Measurements from ENCODE around the gene ADAMTS10. TPM values are rescaled to one million over a fixed set of nuclear protein-coding genes. Genes with fewer than 3 reads are reported as not detected.
A peak's percentile ranks its signal among the peaks of the same experiment; 100 is the strongest.

Gene ADAMTS10
- total RNA-seq, 1 donor from 2014 or later = 31.4 TPM

- TF ChIP-seq CTCF (conservative IDR thresholded peaks at IDR 0.05) = peak; percentile 100
- Mint-ChIP-seq H3K4me1 (peaks cover 11% of the 10 kb centered on the region), H3K36me3 (ENCODE audit: low read depth) (no peaks in the 10 kb centered on the region), H3K9me3 (no peaks in the 10 kb centered on the region), H3K27ac (ENCODE audit: unreplicated experiment) (no peak overlapping the region), H3K4me3 (no peak overlapping the region), H3K27me3 (ENCODE audit: low read depth) (peaks cover 26% of the 10 kb centered on the region)
- peak; percentile 93 for DNase-seq (ENCODE audit: low read depth, low spot score)
Observed at GRCh38 chr19:8580710-8581281, 29.7 kb downstream of the ADAMTS10 start.

- Mint-ChIP-seq H3K9me3 (no peaks in the 10 kb centered on the region), H3K27ac (ENCODE audit: unreplicated experiment) (no peak overlapping the region), H3K4me3 (no peak overlapping the region), H3K4me1 (peaks cover 15% of the 10 kb centered on the region), H3K36me3 (ENCODE audit: low read depth) (no peaks in the 10 kb centered on the region), H3K27me3 (ENCODE audit: low read depth) (peaks cover 34% of the 10 kb centered on the region)
- peak; percentile 90 for TF ChIP-seq CTCF (conservative IDR thresholded peaks at IDR 0.05)
- peak; percentile 88 for DNase-seq (ENCODE audit: low read depth, low spot score)
Observed at GRCh38 chr19:8578642-8579265, 31.8 kb downstream of the ADAMTS10 start.

- no peak for DNase-seq (ENCODE audit: low read depth, low spot score)
- H3K27ac Mint-ChIP-seq (ENCODE audit: unreplicated experiment) = no peak overlapping the region
- peaks cover 35% of the 10 kb centered on the region for H3K27me3 Mint-ChIP-seq (ENCODE audit: low read depth)
- no peak overlapping the region for H3K4me3 Mint-ChIP-seq
- no peaks in the 10 kb centered on the region for H3K9me3 Mint-ChIP-seq
- TF ChIP-seq CTCF (conservative IDR thresholded peaks at IDR 0.05) = no peak
- no peaks in the 10 kb centered on the region for H3K36me3 Mint-ChIP-seq (ENCODE audit: low read depth)
- peaks cover 15% of the 10 kb centered on the region for H3K4me1 Mint-ChIP-seq
Observed at GRCh38 chr19:8577741-8578140, 32.8 kb downstream of the ADAMTS10 start.

- no peak within 1 kb of the TSS for H3K27ac Mint-ChIP-seq (ENCODE audit: unreplicated experiment)
- no peak for TF ChIP-seq CTCF (conservative IDR thresholded peaks at IDR 0.05)
- H3K4me1 Mint-ChIP-seq = peaks cover 15% of the 10 kb centered on the region
- no peak within 1 kb of the TSS for H3K4me3 Mint-ChIP-seq
- H3K27me3 Mint-ChIP-seq (ENCODE audit: low read depth) = peaks cover 35% of the 10 kb centered on the region
- H3K36me3 Mint-ChIP-seq (ENCODE audit: low read depth) = no peaks in the 10 kb centered on the region
- DNase-seq (ENCODE audit: low read depth, low spot score) = no peak
- H3K9me3 Mint-ChIP-seq = no peaks in the 10 kb centered on the region
Observed at GRCh38 chr19:8577247-8577646, 33.3 kb downstream of the ADAMTS10 start, which contains the start of gene MYO1F. MYO1F (minus strand) TSS chr19:8577442; CDS start chr19:8577309, 133 bp downstream.

GRCh38 chr19:8576273-8576993 is 34.1 kb downstream of the ADAMTS10 start:
- DNase-seq (ENCODE audit: low read depth, low spot score) = no peak
- H3K9me3 Mint-ChIP-seq = no peaks in the 10 kb centered on the region
- H3K27ac Mint-ChIP-seq (ENCODE audit: unreplicated experiment) = no peak overlapping the region
- H3K36me3 Mint-ChIP-seq (ENCODE audit: low read depth) = no peaks in the 10 kb centered on the region
- H3K4me3 Mint-ChIP-seq = no peak overlapping the region
- no peak for TF ChIP-seq CTCF (conservative IDR thresholded peaks at IDR 0.05)
- peaks cover 35% of the 10 kb centered on the region for H3K27me3 Mint-ChIP-seq (ENCODE audit: low read depth)
- H3K4me1 Mint-ChIP-seq = peaks cover 15% of the 10 kb centered on the region

All from neural crest cell (in vitro differentiated cells).